HuH-7.5 (cell line): ENCODE data around the gene CLCA1.
"Not testable (repeated sequence)": the region's sequence is repeated elsewhere in the genome, so short reads cannot be mapped to it uniquely, and the experiment has no call there.

Experiments used
- DNase-seq: peaks from one replicate; pipeline ENCODE4 v3.0.0; 2011; ENCODE audit warnings: low spot score

Gene CLCA1

DNA sequence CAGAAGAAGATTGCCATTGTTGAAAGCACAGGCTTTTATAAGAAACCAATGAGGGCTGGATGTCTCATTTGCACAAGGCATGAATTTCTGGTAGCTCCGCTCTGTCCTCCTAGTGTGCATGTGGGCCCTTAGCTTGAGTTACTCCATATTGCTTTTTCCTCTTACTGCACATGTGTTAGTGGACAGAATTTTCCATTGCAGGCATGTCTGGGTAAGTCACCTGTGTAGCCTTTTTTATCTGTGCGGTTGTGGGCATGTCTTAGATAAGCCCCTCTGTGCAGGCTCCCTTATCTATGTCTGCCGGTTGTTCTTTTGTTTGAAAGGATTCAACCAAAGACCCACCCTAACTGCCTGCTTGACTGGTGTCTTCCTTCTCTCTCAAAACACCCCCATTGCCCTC is 7.2 kb upstream of the CLCA1 start:
- no peak for DNase-seq

DNA sequence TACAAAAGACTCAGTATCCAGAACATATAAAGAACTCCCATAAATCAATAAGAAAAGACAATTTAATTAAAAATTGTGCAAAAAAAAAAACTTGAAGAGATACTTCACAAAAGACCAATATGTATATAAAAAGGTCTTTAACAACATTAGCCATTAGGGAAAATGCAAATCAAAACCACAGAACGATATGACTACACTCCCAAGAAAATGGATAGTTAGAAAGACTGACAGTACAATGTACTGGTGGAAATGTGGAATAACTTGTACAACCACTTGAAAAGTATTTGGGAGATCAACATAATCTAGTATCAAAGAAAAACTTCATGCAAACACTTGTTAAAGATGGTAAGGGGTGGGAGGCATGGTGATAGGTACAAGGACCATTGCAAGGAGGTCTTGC is 3.9 kb upstream of the CLCA1 start:
- no peak for DNase-seq

DNA sequence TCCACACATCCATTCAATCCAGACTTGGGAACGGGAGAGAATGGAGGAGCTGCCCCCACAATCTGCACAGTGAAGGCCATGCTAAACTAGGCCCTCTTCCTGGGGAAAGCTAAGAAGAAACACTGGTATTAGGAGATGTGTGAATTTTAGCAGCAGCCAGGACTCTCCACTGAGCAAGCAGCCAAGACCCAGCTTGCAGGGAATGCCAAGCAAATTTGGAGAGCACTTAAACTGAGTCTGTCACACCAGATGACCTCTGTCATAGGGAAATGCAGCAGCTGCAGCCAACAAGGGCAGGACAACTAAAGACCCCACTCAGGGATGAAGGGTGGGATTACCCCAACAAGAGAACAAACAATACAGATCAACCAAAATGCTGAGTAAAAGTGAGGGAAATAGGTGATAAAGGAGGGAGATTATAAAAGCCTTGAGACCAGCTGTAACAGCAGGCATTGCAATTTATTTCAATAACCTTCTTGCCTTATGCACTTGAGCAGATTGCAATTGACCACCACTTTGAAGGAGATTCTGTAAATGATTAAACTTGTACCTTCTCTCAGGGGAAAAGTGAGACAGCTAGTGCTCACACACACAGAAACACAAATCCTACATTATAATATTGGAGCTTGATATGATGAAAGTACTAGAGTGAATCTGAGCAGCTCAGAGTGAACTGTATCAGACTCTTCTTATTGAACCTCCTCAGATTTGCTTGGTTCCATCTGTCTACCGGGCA is 2.5 kb upstream of the CLCA1 start:
- DNase-seq, result no peak

DNA sequence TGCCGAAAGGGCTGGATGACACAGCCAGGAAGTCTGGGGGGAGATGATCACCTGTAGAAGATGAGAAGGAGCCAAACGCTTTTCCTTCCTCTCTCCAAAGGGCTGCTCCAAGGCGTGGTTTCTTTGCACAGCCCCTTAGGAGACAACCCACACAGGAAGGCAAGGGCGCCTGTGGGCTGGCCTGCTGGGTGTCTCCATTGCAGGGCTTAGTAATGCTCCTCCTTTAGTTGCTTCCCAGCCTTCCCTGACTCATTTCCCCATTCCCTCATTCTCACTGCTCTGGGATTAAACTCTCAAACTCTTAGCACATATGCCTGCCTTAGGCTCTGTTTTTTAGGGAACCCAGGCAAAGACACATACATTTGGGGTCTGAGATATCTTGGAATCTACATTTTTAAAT is 1.7 kb upstream of the CLCA1 start:
- no peak for DNase-seq

DNA sequence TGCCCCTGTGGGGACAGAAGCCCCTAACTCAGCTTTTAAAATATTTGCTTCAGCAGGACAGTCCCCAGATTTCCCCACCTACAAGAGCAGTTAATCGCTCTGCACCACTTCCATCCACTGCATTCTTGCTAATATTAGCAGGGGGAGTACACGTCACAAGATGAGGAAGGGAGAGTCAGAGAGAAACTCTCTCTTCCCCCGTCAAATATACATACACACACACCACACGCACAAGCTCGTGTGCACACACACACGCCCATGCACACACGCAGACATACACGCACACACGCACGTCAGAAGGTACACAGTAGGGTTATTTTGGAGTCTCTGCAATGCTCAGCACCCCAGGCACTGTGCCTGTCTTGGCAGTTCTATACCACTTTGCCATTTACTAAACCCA is 2.1 kb downstream of the CLCA1 start:
- no peak for DNase-seq

DNA sequence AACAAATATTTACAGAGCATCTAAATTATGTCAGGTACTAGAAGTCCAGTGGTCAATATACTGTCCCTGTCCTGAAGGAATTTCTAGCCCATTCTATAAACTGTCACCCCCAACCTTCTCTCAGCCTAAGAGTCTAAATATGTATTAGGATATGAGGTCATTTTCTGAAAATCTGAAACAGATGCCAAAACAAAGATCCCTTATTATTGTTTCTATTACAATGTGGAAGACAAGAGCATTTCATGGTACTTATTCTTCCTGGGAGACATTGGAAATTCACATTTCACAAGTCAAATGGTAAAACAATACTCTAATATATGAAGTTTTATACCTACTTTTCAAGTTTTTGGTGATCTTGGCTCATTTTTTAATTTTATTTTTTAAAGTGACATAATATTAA is 2.6 kb downstream of the CLCA1 start:
- no peak for DNase-seq

DNA sequence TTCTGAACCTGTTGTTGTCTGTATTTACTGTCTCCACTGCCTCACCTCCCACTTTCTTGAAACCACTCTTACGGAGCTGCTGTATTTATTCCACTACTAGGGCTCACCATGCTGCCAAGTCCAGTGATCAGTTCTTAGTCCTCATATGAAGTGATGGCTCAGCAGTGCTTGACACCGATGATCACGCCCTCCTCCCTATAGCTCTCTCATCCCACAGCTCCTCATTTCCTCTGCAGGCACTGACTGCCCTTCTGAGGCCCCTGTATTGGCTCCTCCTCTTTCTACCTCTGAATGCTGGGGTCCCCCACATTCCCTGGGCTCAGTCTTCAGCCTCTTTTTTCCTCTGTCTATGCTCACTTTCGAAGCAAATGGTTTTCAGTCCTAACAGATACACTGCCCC is 3.4 kb downstream of the CLCA1 start:
- DNase-seq, result no peak

DNA sequence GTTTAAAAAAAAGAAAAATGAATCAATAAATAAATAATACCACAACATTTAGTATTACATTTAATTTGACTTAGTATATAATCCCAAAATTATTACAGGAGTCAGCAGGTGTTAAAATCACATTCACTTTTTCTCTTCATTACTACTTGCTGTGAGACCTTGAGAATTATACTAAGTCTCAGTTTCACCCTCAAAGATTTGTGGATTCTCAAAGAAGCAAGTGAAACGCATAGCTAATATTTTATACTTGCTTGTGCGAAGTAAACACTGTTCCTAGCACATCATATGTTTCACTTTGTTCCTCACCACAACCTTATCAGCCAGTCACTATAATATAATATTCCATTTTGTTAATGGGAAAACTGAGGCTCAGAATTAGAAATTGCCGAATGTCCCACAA is 4.0 kb downstream of the CLCA1 start:
- no peak for DNase-seq

DNA sequence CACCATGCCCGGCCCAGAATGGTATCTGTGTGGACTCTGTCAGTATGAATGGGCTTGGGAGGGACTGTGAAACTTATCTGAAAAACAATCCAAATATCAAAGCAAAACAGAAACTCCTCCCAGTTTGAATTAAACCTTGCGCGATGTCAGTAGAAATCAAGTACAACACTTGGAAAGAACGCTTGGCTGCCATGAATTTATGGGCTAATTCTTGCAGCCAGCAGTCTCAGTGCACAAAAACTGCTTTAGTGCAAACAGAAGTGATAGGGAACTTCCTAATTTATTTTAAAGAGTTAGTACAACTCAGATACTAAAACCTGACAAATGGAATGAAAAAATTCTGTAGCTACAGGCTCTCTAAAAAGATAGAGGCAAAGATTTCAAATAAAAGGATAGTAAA is 8.5 kb downstream of the CLCA1 start:
- DNase-seq, result no peak

DNA sequence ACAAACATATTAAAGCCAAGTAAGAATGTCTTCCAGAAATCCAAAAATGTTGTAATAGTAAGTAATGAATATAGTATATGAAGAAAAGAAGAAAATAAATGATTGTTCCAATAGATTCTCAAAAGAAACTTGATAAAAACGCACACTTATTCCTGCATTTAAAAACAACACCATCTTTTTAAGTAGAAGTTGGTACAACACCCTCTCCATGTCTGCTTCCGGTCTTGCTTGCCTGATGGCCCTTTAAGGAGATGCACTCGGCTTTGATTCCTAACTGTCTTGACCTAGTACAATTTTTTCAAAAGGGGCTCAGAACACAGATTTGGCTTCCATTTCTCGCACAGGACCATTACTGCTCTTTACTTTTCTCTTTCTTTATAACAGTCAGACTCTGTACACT is 9.0 kb downstream of the CLCA1 start:
- no peak for DNase-seq

DNA sequence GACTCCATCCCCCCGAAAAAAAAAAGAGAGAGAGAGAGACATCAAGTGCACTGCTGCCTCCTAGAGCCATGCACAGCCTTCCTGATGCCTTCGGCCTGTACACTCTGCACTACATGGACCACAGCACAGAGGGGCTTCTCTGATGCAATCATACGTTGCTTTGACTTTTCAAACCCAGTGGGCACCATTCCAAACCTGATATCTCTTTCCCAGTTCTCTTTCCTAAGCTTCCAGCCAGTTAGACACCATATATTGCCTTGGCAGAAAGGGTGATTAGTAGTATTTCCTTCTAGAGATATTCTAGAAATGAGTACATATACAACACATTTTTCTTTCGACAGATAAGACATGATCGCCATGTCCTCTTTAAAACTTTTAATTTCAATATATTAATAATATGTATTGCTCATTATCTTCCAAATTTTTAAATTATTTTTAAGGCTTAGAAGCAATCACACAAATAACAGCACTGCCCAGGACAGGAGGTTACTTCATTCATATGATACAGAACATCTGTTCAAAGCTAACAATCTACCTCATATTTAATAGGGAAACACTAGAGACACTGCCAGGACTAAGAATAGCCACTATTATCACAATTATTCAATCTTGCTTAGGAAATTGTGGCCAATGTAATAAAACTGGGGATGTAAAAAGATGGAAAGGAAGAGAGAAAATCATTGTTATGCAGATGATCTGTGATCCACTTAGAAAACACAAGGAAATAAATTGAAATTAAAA is 9.9 kb downstream of the CLCA1 start:
- DNase-seq, result no peak

DNA sequence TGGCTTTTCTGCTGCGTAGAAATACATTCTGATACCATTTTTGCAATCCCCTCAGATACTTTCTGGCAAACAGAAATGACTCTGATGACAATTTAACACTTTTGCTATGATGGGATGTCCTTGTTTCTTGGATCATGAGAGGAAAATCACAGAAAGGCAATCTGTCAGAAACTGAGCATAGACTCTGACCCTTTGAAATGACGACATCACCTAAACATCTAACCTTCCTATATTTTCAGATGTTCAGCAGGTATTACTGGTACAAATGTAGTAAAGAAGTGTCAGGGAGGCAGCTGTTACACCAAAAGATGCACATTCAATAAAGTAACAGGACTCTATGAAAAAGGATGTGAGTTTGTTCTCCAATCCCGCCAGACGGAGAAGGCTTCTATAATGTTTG is 13.2 kb downstream of the CLCA1 start:
- no peak for DNase-seq

DNA sequence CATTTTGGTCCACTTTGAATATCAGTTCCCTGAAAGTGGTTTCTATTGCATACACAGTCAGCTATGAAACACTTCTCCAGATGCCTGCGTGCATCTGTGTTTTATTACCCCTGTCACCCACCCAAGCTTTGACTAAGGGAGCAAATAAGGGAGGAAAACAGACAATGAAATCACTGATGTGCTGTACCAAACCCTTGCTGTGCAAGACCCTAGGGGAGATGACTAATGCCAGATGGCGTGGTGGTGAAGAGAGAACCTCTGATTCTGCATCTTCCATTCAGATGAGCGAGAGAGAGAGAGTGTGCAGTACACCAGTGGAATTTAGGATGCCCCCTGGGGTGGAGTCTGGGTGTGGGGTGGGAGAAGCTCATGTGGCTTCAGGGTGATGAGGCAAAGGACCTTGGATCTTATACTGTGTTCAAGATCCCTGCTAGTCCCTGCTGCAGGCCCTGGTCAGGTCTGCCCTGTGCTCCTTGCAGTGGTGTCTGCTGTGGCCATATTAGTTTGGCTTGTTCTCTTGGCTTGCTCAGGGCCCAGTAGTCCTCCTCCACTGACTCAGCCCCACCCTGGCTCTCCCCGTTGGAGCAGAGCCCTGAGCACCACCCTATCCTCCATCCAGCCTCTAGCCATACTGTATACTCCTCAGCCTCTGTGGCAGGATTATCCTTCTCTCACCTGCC is 18.5 kb downstream of the CLCA1 start:
- DNase-seq, result no peak

DNA sequence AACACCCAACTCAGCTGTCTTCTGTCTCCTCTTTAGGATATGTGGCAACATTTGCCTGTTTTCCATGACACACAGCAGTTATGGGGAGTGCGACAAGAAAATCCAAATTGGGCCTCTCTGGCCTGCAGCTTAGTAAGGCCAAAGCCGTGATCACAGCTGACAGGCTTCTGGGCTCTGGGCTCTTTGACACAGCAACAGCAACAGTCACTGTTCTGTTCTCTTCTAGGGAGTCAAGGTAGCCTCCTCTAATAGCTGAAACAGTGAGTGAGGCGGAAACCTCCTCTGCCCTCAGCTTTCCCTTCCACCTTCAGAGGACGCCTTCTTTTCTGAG is 19.0 kb downstream of the CLCA1 start:
- DNase-seq, result no peak

DNA sequence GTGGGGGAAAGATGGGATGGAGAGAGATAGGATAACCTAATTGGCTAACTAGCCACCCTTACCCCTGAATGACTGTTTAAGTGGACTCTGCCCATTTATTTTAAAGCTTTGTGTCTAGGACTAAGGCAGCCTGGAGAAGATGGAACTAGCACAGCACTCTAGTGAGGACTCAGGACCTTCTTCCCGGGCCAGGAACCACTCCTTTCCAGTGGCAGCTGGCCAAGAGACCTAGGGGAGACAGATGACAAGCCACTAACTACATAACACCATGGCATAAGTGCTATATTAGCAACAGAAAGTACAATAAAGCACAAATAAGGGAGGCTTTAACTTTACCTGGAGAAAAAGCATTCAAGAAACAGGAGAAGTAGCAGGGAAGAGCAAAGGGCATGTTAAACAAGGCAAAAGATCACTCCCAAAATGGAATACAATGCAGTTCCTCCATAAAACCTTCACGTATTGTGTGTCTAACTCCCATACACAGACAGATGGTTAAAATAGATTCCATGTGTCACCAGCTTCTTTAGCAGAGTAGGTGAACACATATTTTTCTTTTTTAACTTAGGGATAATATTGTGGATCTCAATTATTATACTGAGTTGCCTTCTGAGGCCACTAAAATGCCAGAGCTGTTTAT is 20.6 kb downstream of the CLCA1 start:
- DNase-seq, result no peak

DNA sequence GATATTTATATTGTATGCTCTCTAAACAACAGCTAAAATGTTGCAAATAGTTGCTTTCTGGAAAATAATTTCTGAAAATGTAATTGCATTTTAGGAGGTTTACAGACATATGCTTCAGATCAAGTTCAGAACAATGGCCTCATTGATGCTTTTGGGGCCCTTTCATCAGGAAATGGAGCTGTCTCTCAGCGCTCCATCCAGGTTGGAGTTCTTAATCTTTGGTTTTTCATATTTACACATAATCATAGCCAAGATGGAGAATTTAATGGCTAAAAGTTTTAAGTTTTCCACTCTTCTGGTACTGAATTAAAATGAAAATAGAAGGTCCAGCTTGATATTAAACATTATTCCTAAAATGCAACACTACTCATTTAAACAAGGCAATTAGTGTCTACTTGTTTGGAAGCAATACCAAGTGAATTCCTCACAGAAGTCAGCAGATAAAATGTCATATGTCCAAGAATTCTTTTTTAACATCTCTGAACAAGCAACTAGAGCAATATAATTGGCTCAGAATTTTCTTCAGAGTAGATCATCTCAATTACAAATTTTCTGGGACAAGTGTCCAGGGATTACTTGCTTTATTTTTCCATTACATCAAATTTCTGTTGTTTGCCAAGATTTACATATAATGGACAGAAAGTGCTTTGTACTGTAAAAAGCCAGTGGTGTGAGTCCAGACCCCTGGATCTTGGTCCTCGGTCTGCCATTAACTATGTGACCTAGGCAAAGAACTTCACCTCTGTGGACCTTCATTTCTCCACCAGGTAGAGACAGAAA is 22.6 kb downstream of the CLCA1 start:
- DNase-seq, result no peak

DNA sequence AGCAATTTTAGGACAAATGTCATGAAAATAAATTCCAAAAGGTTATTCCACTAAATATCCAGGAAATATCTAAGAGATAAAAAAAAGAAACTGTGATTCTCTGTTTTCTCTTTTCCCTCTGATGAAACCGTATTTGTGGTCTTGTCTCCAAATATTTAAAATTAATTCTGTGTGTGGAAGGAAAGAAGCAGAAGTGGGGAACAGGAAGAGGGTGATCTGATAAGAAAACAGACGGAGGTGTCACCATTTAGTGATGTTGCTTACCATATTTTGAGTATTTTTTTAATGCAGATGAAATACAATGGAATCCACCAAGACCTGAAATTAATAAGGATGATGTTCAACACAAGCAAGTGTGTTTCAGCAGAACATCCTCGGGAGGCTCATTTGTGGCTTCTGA is 29.6 kb downstream of the CLCA1 start:
- no peak for DNase-seq

DNA sequence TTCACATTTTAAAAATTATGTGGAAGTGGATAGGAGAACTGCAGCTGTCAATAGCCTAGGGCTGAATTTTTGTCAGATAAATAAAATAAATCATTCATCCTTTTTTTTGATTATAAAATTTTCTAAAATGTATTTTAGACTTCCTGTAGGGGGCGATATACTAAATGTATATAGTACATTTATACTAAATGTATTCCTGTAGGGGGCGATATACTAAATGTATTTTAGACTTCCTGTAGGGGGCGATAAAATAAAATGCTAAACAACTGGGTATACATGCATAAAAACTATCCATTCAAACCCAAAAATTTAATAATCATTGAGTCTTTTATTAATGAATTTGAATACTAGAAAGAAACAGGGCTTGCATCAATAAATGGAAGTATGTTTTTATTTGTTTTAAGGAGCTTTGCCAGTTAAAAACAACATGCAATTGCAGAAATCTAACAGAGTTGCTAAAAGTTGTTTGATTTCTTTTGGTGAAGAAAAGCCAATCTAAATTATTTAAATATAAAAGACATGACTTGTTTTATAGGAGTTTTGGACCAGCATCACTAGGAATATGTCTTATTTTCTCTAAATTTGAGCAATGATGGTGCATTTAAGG is 31.4 kb downstream of the CLCA1 start:
- no peak for DNase-seq

DNA sequence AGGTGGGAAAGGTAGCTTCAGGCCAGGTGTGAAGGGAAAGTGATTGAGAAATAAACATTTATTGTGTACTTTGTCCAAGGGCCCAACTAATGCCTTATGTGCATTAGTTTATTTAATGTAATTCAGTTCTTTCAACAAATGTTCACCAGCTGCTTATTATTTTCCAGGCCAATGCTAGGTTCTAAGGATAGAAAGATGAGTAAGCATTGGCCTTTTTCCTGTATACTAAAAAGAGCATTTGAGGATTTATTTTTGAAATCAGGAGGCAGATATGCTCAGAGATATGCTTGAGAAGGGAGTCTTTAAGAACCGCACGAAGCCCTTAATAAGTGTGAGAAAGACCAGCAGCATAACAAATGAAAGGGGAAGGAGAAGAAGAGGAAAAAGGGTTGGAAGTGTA is 32.0 kb downstream of the CLCA1 start:
- DNase-seq, result no peak

DNA sequence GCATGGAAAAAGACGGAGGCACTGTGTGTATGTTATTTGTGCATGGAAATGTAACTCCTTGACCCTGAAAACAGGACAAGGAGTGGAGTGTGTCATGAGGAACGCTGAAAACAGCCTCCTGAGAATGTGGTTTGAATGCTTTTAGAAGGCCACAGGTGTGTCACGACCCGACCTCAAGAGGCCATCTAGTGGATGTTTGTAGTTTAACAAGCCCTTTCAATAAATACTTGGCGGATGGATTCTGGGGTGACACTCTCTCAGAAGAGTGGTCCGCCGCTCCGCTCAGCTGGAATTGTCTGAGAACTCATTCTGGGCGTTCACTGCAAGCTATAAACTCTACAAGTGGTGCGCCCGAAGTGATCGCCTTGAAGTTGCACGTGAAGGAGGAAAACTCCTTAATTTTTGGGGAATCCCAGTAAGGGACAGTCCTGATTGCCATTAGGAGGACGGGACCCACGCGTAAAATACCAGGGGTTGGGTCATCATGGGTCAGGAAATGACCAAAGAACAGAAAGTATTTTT is 33.5 kb downstream of the CLCA1 start:
- DNase-seq, result not testable (repeated sequence)

DNA sequence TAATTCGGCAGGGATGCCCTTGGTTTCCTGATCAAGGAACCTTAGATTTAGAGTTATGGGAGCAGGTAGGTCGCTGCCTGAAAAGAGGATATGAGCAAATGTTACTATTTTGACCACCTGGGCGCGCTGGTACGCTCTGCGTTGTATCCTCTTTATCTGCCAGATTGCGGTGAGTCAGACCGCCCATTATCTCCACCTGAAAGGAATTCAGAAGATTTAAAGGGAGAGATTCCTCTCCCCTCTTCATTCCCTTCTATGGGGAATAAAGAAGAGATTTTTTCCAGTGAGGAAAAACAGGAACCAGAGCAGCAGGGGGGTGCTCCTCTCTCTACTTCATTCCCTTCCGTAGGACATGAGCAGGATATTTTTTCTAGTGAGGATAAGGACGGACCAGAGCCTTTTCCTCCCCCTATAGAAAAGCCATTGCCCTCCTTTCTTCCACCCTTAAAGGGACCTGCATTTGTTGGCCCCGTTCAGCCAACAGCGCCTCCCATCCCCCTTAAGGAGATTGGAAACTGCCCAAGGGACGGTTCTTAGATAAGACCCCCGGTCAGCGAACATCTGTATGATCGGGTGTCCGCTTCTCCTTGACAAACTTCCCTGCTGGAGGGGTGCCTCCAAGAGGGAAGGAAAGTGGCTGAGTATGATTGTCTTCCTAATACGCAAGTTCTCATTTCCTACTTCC is 34.1 kb downstream of the CLCA1 start:
- no peak for DNase-seq
